Hippocampal formation (tissue), 2 donors: ENCODE data around the gene ZNF366.

ENCODE experiments used
- DNase-seq, 2 donors: peaks; one replicate each; lab custom pipeline; 2025; lab: John Stamatoyannopoulos, UW

The ZNF366 gene

DNA sequence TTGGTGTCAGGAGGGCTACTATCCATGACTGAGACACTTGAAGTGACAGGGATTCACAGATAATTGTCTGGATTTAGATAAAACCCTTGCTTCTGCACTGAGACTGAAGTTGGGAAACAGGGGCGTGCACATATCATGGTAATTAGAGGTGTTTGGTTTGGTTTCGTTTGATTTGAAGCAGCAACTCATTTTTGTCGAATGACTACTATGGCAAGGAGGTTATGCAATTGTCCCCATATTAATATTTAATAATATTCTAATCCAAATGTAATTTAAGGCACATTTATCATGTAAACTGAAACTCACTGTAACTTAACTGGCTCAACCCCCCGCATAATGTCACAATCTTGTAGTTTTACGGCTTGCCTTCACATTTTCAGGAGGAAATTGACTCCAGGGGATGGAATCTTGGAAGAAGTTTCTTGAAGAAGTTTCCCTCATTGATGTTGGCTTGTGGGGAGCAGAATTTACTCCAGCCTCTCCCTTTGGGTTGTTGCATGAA is 12.5 kb downstream of the ZNF366 start:
- no peak for DNase-seq

DNA sequence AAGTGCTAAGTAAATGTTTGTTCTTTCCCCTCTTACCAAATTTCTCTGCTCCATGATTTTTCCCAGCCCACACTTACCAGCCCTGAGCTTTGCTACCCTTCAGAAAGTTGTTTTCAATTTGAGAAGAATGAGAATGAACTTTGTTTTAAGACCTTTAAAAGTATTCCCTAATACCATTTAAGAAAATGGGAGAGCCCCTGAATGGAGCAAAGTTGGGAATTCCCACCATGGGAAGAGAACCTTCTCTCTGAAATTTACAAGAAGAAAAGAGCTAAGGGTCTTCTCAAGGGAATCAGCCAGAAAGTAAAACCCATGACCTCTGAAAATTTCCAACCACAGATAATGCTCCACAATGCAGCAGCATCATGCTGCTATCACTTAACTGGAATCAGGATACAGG is 17.7 kb downstream of the ZNF366 start:
- DNase-seq, result no peak

DNA sequence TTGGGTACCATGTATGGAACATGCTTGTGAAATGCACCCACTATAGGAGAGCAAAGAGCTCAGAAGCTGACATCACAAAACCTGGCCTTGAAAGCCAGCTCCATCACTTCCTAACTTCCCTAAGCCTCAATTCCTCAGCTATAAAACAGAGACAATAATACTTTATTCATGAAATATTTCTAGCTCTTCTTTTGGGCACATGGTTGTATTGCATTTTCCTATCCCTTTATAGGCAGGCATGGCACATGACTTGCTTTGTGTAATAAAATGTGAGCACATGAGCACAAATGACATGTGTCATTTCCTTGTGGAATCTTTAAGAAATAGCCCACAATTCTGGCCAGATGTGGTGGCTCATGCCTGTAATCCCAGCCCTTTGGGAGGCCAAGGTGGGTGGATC is 18.5 kb downstream of the ZNF366 start:
- no peak for DNase-seq

DNA sequence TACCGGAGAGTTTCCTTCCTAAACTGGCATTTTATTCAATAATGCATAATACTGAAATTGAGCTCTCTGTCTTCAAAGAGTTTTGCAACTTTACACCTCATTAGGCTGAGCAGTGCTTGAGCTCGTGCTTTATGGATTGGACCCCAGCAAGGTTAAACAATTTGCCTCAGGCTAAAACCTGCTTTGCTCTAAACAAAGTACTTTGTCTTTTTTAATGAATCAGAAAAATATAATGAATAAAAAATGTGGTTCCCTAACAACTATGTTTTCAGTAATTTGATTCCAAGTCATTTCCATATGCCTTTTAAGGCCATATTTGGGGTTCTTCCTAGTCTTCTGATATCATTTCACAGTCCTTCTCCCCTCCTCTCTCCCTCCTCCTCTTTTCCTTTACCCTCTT is 20.0 kb downstream of the ZNF366 start:
- no peak for DNase-seq

DNA sequence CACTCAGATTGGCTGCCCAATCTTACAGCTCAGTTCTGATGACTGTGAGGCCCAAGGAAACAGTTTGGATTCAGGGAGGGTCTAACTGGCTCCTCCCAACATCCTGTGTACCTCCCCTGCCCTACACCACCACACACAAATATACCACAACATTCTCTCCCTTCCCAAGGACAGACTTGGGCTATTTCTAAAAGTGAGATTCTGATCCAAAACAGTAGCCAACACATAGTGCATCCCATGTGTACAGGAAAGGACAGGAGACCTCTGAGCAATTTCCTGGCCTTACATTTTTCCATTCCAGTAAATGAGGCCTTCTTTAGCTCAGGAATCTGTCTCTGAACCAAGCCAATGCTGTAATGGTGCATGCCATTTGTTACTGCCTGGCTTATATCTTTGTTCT is 20.8 kb downstream of the ZNF366 start:
- DNase-seq, result no peak

DNA sequence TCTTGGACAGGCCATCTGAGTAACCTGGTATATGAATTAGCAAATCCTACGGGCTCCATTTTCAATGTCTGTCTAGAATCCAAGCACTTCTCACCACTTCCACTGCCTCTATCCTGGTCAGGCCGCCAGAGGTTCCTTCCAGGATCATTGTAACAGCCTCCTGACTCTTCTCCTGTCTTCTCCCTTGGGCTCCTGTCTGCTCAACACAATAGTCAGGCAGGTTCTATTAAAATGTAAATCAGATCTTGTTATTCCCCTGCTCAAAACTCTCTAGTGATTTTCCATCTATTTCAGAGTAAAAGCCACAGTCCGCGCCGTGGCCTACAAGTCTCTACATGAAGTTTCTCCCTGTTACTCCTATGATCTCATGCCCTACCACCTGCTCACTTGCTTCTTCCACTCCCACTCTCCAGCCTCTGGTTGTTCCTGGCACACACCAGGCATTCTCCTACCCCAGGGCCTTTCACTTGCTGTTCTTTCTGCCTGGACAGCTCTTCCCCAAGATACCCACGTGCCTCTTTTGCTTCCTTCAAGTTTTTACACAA is 21.7 kb downstream of the ZNF366 start:
- DNase-seq, result no peak

DNA sequence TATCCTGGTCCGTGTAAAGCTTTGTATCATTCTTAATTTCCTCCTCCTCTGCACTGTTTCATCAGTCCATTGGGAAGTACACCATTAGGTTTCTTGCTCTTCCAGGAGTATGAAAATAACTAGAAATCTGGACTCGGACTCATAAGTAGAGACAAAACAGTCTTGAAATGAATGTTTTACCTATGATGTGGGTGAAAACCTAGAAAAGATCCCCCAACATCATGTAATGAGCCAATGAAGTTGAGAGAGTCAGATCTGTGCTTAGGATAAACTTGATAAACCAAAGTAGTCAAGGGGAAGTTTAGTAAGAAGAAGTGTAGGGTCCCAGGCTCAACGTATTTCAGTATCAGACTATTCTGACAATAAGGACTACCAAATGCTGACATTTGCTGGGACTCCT is 25.2 kb downstream of the ZNF366 start:
- DNase-seq, result no peak

DNA sequence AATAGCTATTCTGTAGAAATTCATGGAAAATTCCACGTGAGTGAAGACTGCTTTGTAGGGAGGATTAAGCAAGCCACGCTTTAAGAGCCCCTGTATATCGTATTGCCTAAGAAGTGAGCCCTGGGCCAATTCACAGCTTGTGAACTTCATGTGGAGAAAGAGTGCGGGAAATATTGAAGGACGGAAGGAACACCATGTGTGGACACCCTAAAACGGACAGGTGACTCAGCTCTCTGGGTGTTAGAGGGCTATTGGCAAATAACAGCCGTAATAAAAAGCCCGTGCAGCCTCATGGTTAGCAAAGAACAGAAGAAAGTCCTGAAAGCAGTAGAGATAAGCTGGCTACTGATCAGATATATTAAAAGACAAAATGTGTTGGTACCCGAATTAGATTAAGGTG is 26.4 kb downstream of the ZNF366 start:
- no peak for DNase-seq

DNA sequence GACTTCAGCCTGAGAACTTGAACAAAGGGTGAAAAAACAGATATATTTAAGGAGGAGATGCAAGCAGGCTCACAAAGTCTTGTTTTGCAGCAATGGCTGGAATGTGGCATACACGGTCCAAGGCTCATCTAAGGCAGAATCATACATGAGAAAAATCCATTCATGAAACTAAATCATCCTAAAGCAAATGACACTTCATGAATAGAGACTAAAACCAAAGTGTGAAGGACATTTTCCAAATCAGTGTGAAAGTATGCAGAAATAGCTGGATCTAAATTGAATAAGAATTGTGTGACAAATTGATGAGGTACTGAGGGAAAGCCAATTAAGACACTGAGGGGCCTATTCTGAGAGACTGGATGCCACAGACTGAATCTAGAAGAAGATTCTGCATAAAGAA is 27.3 kb downstream of the ZNF366 start:
- DNase-seq, result no peak

DNA sequence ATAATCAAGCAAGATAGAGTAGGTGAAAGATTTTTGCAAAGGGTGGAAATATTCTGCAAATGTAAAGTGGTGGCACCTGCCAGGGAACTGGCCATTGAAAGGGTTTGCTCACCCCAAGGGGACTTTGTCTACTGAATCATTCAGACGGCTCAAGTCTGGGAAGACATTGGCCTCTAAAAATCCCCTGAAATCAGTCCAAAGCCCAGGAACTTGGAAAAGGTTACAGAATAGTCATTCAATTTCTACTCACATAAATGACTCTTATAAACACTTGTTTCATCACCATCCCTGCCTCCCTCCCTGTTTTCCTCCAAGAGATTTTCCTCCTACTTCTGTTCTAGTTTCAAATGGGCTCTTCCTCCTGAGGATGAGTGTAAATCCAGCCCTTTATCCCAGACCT is 28.5 kb downstream of the ZNF366 start:
- no peak for DNase-seq

DNA sequence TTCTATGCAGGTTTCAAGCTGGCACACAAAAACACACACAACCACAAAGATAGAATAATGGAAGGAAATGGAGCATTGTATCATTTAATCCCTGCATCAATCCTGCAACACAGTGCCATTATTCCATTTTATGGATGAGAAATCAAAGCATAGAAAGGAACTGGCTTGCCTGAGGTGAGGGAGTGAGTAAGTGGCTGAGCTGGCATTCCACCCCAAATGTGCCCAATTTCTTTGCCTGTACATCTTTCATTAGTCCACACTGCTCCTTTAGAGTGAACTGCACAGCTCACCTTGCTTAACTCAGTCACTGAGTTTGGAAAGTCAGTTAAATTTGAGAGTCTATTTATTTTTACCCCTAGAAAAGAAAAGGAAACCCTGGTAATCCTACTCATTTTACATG is 28.9 kb downstream of the ZNF366 start:
- DNase-seq, result no peak

DNA sequence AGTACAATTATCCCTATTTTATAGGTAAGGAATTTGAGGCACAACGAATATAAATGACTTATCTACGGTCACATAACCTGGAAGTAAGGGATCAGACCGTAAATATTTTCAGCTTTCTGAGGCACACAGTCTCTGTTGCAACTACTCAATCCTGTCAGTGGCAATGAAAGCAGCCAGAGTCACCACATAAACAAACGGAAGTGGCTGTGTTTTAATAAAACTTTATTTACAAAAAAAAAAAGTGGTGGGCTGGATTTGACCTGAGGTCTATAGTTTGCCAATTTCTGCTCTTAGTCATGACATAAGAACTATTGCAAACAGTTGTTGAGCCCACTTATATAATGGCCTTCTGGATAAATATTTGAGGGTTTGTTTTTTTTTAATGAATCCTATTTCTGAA is 29.6 kb downstream of the ZNF366 start:
- no peak for DNase-seq

DNA sequence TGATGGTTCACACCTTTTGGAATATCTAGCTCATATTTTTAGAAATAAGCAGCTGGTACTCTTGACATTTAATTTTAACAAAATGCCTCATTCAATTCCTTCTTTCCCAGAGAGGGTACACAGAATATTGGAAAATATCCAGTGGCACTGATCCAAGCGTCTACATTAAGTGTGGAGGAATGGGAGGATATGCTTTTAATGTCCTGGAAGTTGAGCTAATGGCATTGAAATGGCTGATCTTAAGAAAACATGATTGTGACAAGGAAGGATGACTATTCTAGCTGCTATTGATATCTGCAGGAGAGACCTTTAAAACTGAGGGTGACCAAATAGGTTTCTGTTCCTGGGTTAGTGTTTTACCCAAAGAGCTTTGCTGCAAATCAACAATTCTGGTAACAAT is 30.0 kb downstream of the ZNF366 start:
- no peak for DNase-seq

DNA sequence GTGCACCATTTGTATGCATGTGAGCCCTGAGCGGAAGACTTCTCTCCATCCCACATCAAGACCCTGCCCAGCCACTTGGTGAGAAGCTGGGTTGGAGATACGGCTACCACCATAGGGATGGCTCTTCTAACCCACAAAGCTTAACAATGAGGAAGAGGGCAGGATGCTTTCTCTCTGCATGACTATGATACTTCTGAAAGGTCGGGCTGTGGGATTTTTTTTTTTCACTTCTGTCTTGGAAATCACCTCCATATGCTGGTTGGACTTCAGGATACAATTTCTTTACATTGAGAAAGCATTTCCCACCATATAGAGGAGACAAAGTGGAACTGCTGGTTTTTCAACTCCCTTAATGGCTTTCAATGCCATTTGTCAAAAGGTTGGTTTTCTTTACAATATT is 30.5 kb downstream of the ZNF366 start:
- no peak for DNase-seq

DNA sequence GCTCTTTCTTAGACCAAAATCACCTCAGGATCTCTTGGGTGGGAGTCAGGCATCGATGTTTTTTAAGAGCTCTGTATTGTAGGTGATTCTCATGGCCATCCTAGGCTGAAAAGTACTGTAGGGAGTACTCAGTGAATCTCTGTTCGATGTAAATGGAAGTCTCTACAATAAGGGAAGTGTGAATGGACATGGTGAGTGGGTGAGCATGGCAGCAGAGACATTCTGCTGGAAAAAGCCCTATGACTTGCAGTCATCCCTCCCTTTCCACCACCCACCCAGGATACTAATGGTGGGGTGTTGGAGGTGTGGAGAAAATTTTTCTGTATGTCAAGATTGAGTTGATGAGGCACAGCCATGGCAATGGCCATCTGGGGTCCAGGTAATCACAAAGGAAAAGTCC is 30.9 kb downstream of the ZNF366 start:
- no peak for DNase-seq

DNA sequence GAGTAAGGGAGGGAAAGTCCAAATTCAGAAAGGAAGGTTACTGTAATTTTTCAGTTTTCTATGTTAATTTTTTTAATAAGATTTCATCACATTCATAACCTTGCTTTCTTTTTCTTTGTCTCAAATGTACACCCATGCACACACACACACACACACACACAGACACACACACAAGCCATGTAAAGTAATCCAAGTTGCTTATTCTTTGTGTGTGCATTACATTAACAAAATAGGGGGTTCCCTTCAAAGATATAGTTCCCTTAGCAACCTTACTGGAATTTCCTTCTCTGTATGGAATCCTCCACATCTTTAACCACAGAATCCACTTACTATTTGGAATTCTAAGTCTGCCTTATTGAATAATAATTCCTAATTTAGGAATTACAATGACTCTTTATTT is 32.7 kb downstream of the ZNF366 start:
- DNase-seq, result no peak

DNA sequence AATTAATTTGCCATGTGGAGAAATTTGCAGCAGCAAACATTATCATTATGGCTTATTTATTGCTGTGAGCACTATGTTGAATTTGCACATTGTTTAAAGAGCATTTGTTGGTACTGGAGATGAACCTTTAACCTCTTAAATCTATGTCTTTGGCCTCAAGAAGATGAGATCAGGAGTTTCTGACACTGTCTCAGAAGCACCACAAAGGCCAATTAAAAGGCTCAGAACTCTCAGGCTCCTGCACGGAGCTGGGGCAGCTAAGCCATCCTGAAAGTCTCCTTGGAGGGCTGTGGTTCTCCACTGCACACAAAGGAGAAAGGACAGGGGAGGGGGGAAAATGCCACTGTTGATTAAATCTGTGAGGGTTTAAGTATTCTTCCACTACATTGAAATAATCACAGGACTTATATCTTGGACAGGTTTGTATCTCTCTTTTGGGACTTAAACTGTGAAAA is 33.1 kb downstream of the ZNF366 start:
- no peak for DNase-seq

DNA sequence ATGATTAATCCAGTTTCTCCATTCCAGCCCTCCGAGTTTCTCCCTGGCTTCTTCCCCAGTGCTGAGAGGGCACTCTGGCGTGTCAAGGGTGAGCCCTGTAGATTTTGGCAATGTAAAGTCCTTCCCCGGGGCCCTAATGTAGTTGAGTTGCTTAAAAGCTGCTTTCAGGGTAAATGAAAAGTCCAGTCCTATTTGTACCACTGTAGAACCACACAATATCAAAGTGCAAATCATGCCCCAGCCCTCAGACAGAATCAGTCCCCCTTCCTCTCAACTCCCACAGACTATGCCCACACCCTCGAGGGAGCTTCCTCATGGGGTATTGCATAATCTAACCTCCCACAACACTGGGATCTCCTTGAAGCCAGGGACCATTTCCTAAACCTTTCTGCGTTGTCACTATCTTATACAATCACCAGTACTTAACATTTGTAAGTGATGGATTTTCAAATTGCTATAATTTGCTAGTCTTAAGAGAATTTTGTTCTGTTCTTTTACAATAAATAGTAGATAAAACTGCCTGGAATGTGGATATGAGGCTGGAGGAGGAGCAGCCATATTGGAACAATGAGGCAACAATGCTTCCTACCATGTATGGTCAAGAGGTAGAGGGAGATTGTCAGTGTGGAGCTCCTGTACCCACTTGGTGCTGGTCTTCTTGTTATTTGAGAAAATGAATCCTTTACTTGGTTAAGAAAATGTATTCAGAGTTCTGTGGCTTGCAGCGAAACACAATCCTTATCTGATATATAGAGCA is 34.4 kb downstream of the ZNF366 start:
- no peak for DNase-seq

DNA sequence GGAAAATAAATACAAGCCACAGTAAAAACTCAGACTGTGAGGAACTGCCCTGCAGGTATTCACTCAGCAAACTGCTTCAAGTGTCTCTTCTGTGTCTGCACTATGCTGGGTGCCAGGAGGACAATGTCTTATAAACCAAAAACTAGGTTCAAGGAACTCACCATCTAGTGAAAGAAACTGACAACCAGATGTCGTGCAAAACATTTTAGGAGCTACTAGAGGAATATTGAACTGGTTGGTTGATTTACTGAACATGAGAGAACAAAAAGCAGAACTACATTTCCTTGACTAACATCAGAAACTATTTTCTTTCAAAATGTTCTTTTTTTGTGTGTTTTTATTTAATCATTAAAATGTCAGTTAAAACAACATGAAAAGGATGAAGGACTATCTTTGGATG is 35.2 kb downstream of the ZNF366 start:
- DNase-seq, result no peak

DNA sequence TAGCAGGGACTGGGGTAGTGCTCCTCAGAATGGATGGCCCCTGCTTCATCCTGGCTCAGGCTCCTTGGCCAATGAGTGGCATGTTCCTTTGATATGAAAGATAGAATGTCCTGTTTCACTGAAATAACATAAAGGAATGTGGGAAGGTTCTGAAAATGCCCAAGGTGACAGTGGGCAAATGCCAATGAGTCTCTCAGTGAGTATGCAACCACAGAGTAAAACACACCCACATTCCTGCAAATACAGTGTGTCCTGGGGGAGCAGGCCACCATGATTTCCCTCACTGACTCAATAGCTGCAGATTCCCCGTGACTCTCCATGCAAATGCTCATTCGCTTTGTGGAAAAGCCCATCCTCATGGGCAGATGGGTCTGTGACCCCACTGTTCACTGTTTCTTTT is 36.4 kb downstream of the ZNF366 start:
- DNase-seq, result no peak

DNA sequence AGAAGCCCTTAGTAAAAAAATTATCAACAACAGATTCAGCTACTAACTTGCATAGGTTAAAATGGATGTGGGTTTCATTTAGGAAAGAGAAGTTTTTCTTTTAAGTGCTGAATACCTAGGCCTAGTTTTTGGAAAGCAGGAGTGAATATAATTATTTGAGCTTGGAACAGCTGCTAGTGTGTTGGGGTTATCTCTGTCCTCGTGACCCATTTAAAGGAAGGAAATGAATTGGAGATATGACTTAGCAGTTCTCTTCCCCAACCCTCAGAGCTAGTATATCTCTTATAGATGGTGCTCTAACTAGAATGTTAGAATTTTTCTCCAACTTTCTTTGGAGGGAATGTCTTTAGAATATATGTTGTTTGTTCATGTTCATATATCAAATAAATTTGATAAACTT is 38.6 kb downstream of the ZNF366 start:
- DNase-seq, result no peak

DNA sequence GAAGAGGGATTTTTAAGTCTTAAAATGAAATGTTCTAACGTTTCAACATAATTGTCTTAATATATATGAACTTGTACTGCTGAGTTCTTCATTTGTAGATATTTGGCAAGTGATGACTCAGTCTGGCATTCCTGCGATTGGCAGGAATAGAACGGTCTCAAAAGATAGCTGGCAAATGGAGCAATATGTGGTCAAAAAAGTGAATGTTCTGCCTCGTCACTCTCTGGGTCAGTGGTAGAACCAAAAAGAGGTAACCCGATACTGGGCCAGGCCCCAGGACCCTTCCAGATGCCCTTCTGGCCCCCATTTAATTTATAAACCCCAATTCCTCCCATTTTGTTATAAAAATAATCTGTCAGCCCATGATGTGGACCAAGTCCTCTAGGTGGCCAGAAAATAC is 39.2 kb downstream of the ZNF366 start:
- no peak for DNase-seq

DNA sequence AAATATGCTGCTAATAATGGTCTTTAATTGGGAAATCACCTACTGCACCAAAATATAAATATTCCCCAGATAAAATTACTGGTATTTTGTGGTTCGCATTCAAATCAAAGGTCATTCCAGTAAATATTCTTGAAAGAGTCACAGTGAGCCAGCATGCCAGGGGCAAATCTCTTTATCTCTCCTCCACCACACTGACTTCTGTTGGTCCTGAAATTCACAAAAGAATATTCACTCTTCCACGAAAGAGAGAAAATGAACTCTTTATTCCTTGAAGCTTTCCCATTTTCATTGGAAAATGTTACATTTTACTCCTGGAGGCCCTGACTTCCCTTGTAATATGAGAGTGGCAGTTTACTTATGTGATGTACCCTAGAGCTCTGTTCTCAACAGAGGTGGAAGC is 39.7 kb downstream of the ZNF366 start:
- DNase-seq, result no peak
